HG03378 (cell line): ENCODE results near the gene MYMK.

Experiments
- ATAC-seq: cut with Tn5 transposase; IDR thresholded peaks from one replicate; pipeline ENCODE4 v1.9.1; 2021; ENCODE audit warnings: mild to moderate bottlenecking, moderate library complexity; ENCODE audit not compliant: unreplicated experiment

Gene MYMK

DNA sequence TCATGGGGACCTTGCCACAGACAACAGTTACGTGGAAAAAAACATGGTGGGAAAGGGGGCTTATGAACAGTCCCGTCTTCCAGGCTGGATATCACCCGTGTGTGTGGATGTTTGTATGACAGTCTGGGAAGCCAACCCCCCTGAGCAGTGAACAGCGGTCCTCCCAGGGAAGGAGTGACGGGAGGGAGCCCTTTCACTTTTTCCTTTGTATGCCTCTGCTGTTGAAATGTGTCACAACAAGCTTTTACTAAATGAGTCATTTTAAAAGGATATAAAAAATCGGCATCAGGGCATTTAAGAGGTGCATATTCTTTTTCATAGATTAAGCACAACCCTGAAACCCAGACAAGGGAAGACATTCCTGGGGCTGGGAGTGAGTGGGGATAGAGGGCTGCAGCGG, 5.1 kb downstream of the MYMK start:
- no peak for ATAC-seq

GRCh38 chr9:133518706-133519449, 5.9 kb downstream of the MYMK start:
- no peak for ATAC-seq

DNA sequence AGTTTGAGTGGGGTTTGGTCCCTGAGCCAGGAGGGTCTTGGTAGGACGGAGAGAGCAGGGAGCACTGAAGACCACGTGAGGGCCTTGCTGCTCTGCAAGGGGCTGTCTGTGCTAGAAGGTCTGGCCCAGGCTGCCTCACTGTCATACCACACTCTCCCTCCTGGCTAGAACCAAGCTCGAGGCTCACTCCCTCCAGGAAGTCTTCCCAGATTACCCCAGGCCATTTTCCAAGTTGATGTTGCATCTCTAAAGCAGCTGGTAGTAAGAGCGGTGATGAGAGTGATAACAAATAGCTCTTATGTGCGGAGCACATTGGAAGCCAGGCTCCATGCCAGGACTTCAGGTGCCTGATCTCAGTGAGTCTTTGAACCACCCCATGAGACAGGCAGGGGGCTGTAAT, 6.6 kb downstream of the MYMK start:
- no peak for ATAC-seq

DNA sequence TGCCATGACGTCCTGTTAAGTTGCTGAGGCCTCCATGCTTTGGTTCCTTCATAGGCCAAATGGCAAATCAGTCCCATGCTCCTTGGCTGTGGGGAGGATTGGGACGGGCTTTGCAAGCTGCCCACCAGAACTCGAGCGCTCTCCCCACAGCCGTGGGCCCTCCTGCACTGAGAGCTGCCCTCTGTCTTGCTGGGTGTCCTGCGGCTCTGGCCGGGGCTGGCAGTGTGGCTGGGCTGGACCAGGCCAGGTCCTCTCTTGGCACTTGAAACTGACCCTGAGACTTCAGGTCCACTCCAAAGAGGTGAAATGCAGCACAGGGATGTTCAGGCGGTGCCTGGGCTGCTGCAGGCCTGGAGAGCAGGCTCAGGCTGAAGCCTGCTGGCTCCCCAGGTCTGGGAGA, 7.0 kb downstream of the MYMK start:
- no peak for ATAC-seq

- no peak for ATAC-seq
These were observed 7.8 kb downstream of the MYMK start for GRCh38 chr9:133516961-133517350.

DNA sequence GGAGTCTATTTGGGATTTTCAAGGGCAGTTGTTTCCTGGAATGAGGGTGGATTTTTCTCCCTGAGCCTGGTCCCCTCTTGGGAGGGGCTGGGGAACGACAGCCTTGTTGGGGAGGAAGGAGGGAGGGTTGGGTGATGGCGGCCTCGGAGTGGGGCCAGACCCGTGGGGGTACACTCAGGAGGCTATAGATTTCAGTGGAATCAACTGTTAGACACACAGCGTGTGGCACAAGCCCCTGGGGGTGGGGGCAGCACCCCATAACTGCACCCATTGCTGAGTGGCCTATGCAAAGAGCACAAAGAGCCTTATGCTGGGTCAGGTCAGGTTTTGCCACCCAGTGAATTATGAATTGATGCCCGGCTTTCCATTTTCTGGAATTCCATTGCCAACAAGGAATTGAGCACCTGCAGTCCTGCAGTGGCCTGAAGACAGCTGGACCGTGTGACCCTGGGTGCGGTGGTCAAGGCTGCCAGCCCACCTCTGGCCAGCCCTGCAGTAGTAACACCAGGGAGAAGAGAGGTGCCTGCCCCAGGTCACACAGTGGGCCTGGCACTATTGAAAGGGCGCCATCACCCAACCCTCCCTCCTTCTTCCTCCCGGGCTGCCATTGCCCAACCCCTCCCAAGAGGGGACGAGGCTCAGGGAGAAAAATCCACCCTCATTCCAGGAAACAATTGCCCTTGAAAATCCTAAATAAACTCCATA, 8.4 kb downstream of the MYMK start:
- no peak for ATAC-seq

DNA sequence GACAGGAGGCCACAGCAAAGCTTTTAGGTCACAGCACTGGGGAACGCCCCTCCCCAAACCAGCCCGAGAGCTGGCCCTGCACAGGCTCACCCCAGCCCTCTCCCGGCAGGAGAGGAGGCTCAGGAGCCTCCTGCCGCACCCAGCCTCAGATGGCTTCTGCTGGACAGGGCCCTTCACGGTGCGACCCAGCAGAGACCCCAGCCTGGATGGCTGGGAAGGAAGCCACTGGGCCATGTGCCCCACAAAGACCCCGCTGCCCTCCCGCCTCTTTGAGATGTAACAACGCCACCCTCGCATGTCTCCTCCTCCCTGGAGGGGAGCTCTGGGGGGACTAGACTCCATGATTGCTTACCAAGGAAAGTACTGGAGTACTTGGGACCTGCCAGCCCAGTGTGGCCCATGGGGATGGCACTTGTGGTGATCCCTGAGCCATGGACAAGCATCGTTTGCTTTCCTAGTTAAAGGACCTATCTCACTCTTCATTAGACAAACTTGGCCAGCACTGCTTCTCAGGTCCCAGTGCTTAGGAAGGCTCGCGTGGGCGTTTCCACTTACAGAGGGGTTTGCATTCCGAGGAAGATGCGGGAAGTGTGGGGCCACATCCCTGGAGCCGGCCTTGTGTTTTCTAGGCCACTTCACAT, 9.0 kb downstream of the MYMK start:
- ATAC-seq = no peak

DNA sequence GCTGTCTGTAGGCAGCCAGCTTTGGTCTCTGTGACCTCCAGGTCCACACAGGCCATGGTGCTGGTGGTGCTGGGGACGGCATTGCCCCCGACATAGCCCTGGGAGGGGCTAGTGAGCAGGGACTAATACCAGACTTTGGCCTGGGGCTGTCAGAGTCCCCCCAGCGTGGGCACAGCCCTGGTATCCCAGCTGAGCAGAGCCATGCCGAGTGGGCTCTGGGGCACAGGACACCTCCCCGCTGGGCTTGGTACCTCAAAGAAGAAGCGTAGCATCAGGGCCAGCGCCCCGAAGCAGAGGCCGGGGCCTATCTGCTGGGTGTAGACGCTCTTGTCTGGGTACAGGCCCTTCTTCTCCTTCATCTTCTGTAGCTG, 9.5 kb downstream of the MYMK start:
- ATAC-seq = no peak

- ATAC-seq = no peak
These were observed 10.1 kb downstream of the MYMK start for GRCh38 chr9:133514460-133515239.

DNA sequence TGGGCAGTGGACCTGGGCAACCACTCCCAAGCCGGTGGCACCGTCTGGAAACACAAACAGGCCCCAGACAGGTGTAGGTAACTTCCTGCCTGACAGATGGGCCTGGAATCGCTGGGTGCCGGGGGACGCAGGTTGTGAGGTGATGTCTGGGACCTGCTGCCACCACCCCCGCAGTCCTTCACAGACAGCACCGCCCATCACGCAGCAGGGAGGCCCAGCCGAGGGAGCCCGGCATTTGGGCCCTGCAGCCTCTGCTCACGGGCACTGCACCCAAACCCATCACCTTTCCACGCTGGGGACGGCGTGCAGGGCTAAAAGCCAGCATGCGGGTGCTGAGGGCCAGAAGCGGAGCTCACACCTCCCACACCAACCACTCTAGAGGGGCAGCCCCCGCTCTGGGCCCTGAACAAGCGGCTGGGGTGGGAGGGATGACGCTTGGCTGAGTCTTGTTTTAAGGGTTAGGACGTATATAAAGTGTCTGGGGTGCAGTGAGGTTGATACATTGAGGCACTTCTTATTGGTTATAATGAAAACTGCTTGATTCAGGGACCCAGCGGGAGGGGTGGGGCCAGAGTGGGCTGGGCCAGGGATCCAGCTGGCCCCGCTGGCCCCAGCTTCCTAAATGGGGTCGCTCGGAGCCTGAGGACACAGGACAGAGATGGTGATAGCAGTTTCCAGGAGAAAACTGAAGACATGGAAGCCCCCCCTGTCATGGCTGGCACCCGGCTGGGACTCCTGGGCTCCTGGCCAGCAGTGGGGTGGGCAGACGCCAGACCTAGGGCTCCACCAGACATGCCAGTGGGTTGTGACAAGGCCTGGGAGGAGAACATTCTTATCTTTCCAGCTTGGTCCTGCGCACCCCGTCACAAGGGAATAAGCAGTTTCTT, 11.3 kb downstream of the MYMK start:
- no peak for ATAC-seq

- no peak for ATAC-seq
These were observed 12.2 kb downstream of the MYMK start for GRCh38 chr9:133512253-133513213.

DNA sequence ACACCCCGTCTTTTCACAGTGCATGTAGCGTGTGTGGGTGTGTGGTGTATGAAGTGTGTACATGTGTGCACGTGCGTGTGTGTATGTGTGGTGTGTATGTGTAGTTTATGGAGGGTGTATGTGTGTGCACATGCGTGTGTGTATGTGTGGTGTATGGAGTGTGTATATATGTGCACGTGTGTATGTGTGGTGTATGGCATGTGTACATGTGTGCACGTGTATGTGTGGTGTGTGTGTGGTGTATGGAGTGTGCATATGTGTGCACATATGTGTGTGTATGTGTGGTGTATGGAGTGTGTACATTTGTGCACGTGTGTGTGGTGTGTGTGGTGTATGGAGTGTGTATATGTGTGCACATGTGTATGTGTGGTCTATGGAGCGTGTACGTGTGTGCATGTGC, 13.2 kb downstream of the MYMK start:
- ATAC-seq = no peak

DNA sequence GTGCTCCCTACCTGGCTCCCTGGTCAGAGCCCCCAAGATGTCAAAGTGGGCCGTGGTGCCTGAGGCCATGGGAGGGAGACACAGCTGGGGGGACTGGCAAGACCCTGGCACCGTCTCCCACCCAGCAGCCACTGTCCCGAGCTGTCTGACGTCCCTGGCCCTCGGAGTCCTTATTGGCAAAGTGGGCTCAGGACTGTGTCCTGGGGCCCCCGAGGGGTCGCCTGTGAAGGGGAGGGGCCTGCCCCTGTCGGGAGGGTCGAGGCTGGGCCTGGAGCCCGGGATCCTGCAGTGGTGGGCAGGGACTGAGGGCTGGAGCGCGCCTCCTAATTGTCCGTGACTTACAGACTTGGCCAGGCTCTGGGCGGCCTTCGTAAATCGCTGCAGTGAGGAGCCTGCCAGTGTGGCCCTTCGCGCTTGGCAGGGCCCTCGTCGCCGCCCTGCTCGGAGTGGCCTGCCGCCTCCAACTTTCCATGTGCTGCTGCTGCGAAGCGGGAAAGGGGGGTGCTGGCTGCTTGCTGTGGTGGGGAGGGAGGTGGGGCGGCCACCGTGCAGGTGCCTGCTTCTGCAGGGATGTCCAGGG, 13.7 kb downstream of the MYMK start:
- no peak for ATAC-seq

DNA sequence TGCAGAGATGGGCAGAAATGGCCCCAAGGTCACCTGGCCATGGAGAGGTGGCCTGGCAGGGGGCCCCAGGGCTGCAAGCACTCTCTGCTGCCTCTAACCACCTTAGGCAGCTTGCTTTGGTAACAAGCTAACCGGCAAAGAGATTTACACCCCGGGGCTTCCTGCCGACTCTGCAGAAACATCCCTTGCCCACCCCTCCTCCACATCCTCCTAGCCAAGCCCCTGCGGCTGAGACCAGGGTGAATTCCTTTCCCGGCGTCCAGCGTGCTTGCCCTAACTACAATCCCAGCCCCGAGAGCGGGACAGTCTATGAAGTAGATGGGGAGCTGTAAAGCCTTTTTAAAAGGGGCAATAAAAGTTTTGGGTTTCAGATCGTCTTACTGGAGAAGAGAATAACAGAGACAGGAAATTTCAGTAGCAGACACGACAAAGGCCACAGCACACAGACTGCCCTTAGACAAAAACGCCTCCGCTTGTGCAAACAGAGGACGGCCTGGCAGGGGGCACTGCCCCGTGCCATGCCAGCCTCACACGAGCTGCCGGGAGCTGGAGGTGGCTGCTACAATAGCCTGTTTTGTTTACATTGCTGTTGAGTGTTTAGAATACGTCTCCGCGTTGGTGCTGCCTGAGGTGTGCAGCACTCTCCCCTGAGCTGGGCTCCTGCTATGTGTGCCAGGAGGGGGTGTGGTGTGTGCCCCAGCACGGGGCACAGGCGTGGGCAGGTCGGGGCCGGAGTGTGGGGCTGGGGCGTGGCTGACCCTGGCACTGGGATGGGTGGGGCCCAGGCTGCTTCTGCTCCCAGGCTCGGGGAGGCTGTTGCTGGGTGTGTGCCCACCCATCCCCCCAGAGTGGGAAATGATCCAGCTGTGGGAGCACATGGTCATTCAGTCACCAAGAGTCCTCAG, 15.3 kb downstream of the MYMK start:
- ATAC-seq = no peak

DNA sequence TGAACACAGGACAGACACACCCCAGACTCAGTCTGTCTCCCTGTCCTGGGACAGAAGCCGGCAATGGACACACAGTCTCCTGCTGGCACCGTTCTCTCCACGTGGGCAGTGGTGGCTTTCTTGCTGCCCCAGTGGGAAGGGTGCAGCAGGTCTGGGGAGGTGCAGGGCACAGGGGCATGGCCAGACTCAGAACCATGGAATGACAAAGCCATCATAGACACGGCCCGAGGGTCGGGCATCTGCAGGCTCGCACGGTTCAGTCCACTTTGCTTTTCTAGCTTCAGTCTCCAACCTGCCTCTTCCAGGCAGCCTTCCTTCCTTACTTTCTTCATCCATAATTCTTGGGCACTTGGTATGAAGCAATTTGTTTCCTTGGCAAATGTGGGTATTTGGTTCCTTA, 16.7 kb downstream of the MYMK start:
- no peak for ATAC-seq

DNA sequence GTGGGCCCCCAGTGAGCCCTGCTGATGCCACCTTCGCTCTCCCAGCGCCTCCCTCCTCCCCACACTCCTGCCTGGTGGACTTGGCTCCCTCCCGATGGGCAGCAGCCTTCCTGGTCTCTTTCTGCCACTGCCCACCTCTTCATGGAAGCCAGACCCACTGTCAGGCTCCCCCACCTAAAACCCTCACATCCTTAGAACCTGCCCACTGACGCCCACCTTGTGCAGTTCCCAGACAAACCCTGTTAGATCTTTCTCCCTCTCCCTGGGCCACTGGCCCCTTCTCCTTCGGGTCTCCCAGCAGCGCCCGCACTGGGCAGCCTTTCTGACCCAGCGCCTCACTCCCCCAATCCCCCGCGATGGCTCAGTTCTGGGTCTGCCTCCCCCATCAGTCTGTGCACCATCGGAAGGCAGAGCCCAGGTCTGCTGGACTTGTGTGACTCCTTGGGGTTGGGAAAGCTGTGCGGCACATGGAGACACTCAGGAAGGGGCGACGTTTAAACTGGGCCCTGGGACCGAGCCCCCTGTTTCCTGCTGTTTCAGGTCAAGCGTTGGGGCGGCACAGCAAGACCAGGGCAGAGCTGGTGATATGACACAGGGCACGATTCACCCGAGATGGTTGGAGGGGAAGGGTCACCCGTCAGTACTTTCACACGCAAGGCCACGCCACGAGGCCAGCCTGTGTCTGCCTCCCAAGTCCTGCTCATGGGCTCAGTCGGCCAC, 17.4 kb downstream of the MYMK start:
- ATAC-seq = no peak

DNA sequence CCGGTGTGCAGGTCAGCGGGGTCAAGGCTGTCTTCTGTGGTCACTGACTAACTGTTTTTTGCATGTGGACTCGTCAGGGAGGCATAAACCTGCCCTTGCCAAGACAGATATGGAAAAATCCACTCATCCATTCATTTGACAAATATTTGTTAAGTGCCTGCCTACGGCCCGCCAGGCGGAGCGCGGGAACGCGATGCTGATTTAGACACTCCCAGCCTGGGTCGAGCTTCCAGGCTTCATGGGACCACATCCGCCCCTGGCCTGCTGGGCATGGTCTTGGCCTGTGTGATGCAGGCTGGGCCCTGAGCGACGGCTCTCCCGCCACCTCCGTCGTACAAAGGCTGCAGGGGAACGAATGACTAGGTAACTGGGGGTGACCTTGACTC, 18.1 kb downstream of the MYMK start:
- ATAC-seq = no peak
